ENCODE measurements around the gene LPAR5.

LPAR5 gene

DNA sequence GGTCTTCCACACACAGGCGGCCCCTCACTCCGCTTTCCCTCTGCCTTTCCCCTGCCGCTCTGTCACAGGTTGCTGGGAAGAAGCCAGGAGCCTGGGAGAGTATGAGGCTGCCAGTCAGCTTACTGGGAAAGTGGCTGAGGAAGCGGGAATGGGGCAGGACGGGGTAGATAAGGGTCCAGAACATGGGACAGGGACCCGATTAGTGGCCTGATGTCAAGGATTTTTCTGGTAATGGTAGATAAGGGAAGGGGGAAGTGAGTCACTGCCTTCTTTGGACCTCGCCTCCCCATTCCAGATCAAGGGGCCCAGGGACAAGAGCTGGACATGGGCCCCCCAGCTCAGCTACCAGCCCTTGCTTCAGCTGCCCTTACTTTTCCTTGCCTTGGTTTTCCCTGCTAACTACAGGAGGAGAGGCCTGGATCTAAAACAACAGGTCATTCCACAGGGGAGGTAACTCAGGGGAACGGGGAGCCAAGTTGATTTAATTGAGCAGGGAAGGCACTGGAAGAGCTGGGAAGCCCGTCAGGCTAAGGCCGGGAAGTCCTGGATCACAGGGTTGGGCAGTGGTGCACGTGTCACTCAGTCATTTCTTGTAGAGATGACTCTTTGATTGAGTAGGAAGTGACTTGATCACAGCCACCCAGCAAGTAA, 3.5 kb upstream of the LPAR5 start:
- 78 to 89% methylated on average over 6 to 9 of the region's 11 CpGs for WGBS, 2 experiments (ENCODE audit: insufficient coverage in 2 of 2)
- peaks cover 5% of the 10 kb centered on the region for H3K9me3 ChIP-seq (ENCODE audit: control insufficient read depth, low read length)
- peaks cover 4% of the 10 kb centered on the region for H3K36me3 ChIP-seq (ENCODE audit: control insufficient read depth, insufficient read depth, low read length)
- no peak overlapping the region for H3K4me3 ChIP-seq (ENCODE audit: extremely low read depth, insufficient read depth, low read length, poor library complexity, severe bottlenecking)
- H3K4me1 ChIP-seq (ENCODE audit: control insufficient read depth, insufficient read depth, low read length, poor library complexity, severe bottlenecking) = peaks cover 28% of the 10 kb centered on the region
- H3K27ac ChIP-seq (ENCODE audit: low read depth, low read length, severe bottlenecking) = peak overlapping the region; percentile 82

DNA sequence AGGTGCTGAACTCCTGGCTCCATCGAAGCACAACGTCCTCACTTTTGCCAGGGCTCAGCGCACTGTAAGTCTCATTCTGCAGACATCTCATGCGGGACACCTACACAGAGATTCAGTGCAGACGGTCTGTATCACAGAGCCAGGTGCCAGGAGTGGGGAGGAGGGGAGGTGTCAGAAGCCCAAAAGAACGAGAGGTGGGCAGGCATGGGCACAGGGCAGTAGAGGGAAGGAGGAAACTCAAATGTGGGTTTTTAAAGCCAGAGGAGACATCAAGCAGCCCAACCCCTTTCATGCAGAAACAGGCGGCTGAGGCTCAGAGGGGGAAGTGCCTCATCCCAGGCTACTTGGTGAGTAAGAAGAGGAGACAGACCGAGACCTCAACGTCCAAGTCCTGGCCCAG, 2.5 kb upstream of the LPAR5 start:
- Histone ChIP-seq H3K4me1 (ENCODE audit: control insufficient read depth, insufficient read depth, low read length, poor library complexity, severe bottlenecking) (peaks cover 28% of the 10 kb centered on the region), H3K4me3 (ENCODE audit: extremely low read depth, insufficient read depth, low read length, poor library complexity, severe bottlenecking) (no peak overlapping the region), H3K36me3 (ENCODE audit: control insufficient read depth, insufficient read depth, low read length) (no peaks in the 10 kb centered on the region), H3K27ac (ENCODE audit: low read depth, low read length, severe bottlenecking) (peak overlapping the region; percentile 82), H3K9me3 (ENCODE audit: control insufficient read depth, low read length) (no peaks in the 10 kb centered on the region)
- WGBS, 2 experiments (ENCODE audit: insufficient coverage in 2 of 2) = 83 to 91% methylated on average over 7 to 8 of the region's 9 CpGs

DNA sequence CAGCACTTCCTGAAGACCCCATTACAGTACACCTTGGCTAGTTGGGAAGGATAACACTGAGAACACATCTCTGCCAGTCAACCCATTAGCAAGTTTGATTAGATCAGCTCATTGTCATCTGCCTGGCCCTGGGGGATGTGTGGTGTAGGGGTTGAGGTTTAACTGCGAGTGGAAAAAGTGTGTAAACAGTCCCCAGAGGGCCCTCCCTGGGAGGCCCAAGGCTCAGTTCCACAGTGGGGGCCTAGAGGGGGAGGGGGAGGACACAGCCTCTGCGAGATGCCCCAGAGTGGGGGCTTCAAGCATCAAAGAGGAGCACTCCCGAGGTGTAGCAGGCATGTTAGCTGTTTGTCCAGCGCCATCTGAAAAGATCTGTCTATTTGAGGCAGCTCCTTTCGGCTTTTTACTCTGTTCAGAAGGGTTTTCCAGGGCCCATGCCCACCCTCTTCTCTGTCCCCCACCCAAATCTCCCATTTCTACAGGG, 344 bp downstream of the LPAR5 start:
- Histone ChIP-seq H3K4me1 (ENCODE audit: control insufficient read depth, insufficient read depth, low read length, poor library complexity, severe bottlenecking) (peaks cover 40% of the 10 kb centered on the region), H3K4me3 (ENCODE audit: extremely low read depth, insufficient read depth, low read length, poor library complexity, severe bottlenecking) (no peak overlapping the region), H3K36me3 (ENCODE audit: control insufficient read depth, insufficient read depth, low read length) (no peaks in the 10 kb centered on the region), H3K9me3 (ENCODE audit: control insufficient read depth, low read length) (no peaks in the 10 kb centered on the region), H3K27ac (ENCODE audit: low read depth, low read length, severe bottlenecking) (peak overlapping the region; percentile 17)
- 64 to 77% methylated on average over 5 of the region's 5 CpGs for WGBS, 2 experiments (ENCODE audit: insufficient coverage in 2 of 2)

DNA sequence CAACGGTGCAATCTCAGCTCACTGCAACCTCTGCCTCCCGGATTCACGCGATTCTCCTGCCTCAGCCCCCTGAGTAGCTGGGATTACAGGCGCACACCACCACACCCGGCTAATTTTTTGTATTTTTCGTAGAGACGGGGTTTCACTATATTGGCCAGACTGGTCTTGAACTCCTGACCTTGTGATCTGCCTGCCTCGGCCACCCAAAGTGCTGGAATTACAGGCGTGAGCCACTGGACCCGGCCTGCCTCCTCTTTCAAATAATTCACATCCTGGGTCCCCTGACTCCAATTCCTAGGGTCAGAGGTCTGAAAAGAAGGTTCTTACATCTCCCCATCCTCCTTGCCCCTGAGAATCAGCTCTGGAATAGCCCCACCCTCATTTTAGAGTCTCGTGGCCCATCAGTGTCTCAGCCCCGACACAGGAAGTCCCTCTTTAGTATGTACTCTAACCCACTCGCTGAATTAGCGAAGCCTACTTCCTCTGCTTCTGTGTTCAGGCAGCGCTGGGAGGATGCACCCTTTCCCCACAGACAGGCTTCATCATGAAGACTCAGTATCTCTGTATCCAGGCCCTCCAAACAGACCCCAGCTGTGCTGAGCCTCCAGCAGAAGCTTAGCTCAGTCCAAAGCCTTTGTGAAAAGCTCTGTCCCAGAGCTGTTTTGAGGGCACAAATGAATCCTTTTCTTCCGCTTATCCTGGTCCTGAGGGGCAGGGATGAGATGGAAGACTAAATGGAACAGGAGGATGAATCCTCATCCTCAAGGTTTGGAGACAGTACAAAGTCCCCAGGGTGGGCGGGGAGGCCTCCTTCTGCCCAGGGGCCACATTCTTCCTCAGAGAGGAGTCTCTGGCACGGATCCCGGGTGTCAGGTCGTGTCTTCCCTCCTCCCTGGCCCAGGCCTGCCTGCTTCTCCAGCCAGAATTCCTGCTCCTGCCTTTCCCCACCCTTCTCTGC, 3.5 kb downstream of the LPAR5 start:
- H3K4me1 ChIP-seq (ENCODE audit: control insufficient read depth, insufficient read depth, low read length, poor library complexity, severe bottlenecking) = peaks cover 25% of the 10 kb centered on the region
- H3K4me3 ChIP-seq (ENCODE audit: extremely low read depth, insufficient read depth, low read length, poor library complexity, severe bottlenecking) = no peak overlapping the region
- H3K36me3 ChIP-seq (ENCODE audit: control insufficient read depth, insufficient read depth, low read length) = no peaks in the 10 kb centered on the region
- peak overlapping the region; percentile 60 for H3K27ac ChIP-seq (ENCODE audit: low read depth, low read length, severe bottlenecking)
- 77 to 78% methylated on average over 21 of the region's 21 CpGs for WGBS, 2 experiments (ENCODE audit: insufficient coverage in 2 of 2)
- no peaks in the 10 kb centered on the region for H3K9me3 ChIP-seq (ENCODE audit: control insufficient read depth, low read length)

DNA sequence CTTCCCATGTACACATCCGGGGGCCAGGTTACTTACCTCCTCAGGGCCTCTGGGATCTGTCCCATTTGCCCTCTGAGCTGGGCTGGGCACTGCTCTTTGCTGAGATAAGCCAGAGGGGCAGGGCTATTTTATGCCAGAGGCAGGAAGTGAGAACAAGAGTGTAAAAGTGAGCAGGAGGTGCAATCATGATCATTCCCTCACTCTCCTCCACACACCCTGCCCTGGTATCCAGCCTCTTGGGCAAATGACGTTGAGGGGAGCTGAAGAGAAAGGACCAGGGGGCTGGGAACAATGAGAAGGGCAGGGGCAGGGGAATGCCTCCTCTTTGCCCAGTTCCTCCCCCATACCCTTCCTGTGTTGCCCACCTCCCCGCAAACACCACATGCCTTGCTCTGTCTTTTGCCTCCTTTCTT, 4.2 kb downstream of the LPAR5 start:
- peaks cover 25% of the 10 kb centered on the region for H3K4me1 ChIP-seq (ENCODE audit: control insufficient read depth, insufficient read depth, low read length, poor library complexity, severe bottlenecking)
- 89 to 100% methylated on average over 2 to 3 of the region's 3 CpGs for WGBS, 2 experiments (ENCODE audit: insufficient coverage in 2 of 2)

DNA sequence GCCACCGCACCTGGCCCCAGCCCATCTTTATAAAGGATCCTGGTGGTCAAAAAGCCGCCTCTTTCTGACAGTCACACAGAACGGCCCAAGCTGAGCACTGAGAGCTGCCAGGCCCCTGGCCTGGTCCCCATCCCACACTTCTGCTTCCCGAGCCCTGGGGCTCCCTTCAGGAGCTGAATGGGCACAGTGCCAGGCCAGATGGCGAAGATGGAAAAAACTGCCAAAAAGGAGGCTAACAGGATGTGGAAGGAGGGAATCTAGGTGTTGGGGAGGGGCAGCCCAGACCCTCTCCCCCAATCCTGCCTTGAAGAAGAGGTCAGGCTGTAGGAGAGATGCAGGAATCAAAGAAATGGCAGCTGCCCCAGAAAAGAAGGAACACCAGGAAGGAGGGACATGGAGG, 5.0 kb downstream of the LPAR5 start:
- Histone ChIP-seq H3K27ac (ENCODE audit: low read depth, low read length, severe bottlenecking) (no peak overlapping the region), H3K36me3 (ENCODE audit: control insufficient read depth, insufficient read depth, low read length) (no peaks in the 10 kb centered on the region), H3K9me3 (ENCODE audit: control insufficient read depth, low read length) (no peaks in the 10 kb centered on the region), H3K4me1 (ENCODE audit: control insufficient read depth, insufficient read depth, low read length, poor library complexity, severe bottlenecking) (peaks cover 17% of the 10 kb centered on the region), H3K4me3 (ENCODE audit: extremely low read depth, insufficient read depth, low read length, poor library complexity, severe bottlenecking) (no peak overlapping the region)
- WGBS, 2 experiments (ENCODE audit: insufficient coverage in 2 of 2) = 70 to 85% methylated on average over 2 to 4 of the region's 5 CpGs

More for the DNA sequence above, 4.2 kb downstream of the LPAR5 start:
- Histone ChIP-seq H3K9me3 (ENCODE audit: control insufficient read depth, low read length) (no peaks in the 10 kb centered on the region), H3K4me3 (ENCODE audit: extremely low read depth, insufficient read depth, low read length, poor library complexity, severe bottlenecking) (no peak overlapping the region), H3K27ac (ENCODE audit: low read depth, low read length, severe bottlenecking) (no peak overlapping the region), H3K36me3 (ENCODE audit: control insufficient read depth, insufficient read depth, low read length) (no peaks in the 10 kb centered on the region)

DNA sequence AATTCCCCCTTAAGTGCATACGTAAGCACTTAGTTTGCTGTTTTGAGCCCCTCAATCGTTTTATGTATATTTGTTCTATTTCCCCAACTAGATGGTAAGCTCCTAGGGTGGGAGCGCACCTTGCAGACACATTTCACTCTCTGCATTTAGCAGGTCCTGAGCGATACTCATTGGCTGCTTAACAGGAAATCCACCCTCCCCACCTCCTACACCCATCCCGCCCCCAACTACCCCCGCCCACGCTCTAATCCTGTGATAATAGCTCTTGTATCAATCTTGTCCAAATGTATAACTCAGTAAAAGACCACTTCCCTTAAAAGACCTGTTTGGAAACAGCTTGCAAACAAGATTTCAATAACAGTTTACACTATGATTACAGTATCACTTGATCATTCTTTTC, 8.1 kb downstream of the LPAR5 start:
- no peak overlapping the region for H3K4me3 ChIP-seq (ENCODE audit: extremely low read depth, insufficient read depth, low read length, poor library complexity, severe bottlenecking)
- WGBS, 2 experiments (ENCODE audit: insufficient coverage in 2 of 2) = 81 to 86% methylated on average over 4 of the region's 7 CpGs
- H3K9me3 ChIP-seq (ENCODE audit: control insufficient read depth, low read length) = no peaks in the 10 kb centered on the region
- H3K27ac ChIP-seq (ENCODE audit: low read depth, low read length, severe bottlenecking) = no peak overlapping the region
- H3K36me3 ChIP-seq (ENCODE audit: control insufficient read depth, insufficient read depth, low read length) = no peaks in the 10 kb centered on the region
- peaks cover 7% of the 10 kb centered on the region for H3K4me1 ChIP-seq (ENCODE audit: control insufficient read depth, insufficient read depth, low read length, poor library complexity, severe bottlenecking)

DNA sequence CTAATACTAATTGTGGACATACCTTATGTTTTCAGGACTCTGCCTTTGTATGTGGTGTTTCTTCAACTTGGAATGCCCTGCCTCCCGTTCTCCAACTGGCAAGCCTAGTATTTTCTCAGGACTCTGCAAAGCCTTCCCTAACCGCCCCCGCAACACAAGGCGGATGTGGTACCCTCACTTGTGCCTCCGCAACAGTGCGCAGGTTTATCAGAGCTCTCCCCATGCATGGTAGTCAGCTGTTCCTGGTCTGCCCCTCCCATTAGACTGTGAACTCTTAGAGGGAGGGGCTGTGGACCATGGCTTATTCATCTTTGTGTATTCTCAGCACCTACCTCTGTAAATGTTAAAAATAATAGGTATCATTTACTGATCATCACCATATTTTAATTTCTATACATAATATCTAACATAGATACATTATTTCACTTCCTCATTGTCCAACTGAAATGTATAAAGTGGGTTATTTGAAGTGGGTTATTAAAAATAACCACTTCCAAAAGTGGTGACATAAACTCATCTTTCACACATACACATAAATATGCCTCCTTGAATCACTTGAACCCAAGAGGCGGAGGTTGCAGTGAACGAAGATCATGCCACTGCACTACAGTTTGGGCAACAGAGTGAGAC, 9.0 kb downstream of the LPAR5 start:
- no peaks in the 10 kb centered on the region for H3K36me3 ChIP-seq (ENCODE audit: control insufficient read depth, insufficient read depth, low read length)
- 91 to 100% methylated on average over 5 to 8 of the region's 8 CpGs for WGBS, 2 experiments (ENCODE audit: insufficient coverage in 2 of 2)
- no peaks in the 10 kb centered on the region for H3K9me3 ChIP-seq (ENCODE audit: control insufficient read depth, low read length)
- H3K27ac ChIP-seq (ENCODE audit: low read depth, low read length, severe bottlenecking) = no peak overlapping the region
- no peak overlapping the region for H3K4me3 ChIP-seq (ENCODE audit: extremely low read depth, insufficient read depth, low read length, poor library complexity, severe bottlenecking)
- H3K4me1 ChIP-seq (ENCODE audit: control insufficient read depth, insufficient read depth, low read length, poor library complexity, severe bottlenecking) = peaks cover 5% of the 10 kb centered on the region

DNA sequence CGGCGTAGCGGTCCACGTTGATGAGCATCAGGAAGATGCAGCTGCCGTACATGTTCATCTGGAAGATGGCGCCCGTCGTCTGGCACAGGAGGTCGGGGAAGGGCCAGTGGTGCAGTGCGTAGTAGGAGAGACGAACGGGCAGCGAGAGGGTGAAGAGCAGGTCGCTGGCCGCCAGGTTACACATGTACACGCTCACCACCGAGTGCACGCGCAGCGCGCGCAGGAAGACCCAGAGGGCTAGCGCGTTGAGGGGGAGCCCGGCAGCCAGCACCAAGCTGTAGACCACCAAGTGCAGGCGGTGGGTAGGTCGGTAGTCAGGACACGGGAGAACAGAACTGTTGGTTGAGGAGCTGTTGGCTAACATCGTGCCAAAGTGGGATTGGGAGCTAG, 14.9 kb downstream of the LPAR5 start:
- no peaks in the 10 kb centered on the region for H3K4me1 ChIP-seq (ENCODE audit: control insufficient read depth, insufficient read depth, low read length, poor library complexity, severe bottlenecking)
- H3K4me3 ChIP-seq (ENCODE audit: extremely low read depth, insufficient read depth, low read length, poor library complexity, severe bottlenecking) = no peak overlapping the region
- no peak overlapping the region for H3K27ac ChIP-seq (ENCODE audit: low read depth, low read length, severe bottlenecking)
- H3K9me3 ChIP-seq (ENCODE audit: control insufficient read depth, low read length) = no peaks in the 10 kb centered on the region
- no peaks in the 10 kb centered on the region for H3K36me3 ChIP-seq (ENCODE audit: control insufficient read depth, insufficient read depth, low read length)
- 97 to 98% methylated on average over 24 to 29 of the region's 29 CpGs for WGBS, 2 experiments (ENCODE audit: insufficient coverage in 2 of 2)

DNA sequence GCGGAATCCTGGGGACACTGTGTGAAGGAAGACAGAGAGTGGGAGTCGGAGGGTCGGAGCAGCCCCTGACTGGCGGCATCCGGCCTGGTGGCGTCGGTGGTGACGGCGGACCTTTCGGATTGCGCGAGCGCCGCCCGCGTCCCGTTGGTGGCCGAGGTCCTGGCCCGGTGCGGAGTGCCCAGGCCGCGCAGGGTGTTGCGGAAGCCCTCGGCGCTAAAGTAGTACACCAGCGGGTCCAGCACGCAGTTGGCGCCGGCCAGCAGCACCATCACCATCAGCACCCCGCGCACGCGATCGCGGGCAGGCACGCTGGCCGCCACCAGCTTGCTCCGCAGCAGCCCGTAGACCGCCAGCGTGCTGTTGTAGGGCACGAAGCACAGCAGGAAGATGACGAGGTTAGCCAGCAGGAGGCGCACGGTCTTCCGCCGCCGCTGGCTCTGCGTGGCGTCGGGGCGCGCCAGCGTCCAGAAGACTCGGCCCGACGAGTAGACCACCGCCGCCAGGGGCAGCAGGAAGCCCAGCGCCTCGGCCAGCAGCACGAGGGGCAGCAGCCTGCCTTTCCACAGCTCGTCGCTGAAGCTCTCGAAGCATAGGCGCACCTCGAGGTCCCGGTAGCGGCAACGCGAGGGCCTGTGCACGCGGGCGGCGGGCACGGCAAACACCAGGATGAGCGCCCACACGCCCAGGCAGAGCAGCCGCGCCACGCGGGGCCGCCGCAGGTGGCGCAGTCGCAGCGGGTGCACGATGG, 15.4 kb downstream of the LPAR5 start:
- WGBS, 2 experiments (ENCODE audit: insufficient coverage in 2 of 2) = 62 to 66% methylated on average over 80 to 88 of the region's 88 CpGs
- no peaks in the 10 kb centered on the region for H3K4me1 ChIP-seq (ENCODE audit: control insufficient read depth, insufficient read depth, low read length, poor library complexity, severe bottlenecking)
- H3K27ac ChIP-seq (ENCODE audit: low read depth, low read length, severe bottlenecking) = no peak overlapping the region
- no peak overlapping the region for H3K4me3 ChIP-seq (ENCODE audit: extremely low read depth, insufficient read depth, low read length, poor library complexity, severe bottlenecking)
- no peaks in the 10 kb centered on the region for H3K9me3 ChIP-seq (ENCODE audit: control insufficient read depth, low read length)
- H3K36me3 ChIP-seq (ENCODE audit: control insufficient read depth, insufficient read depth, low read length) = no peaks in the 10 kb centered on the region

Data from mesodermal cell (in vitro differentiated cells).